HepG2 (cell line): ENCODE measurements around the gene ETV3L. TPM values are rescaled to one million over a fixed set of nuclear protein-coding genes. Genes with fewer than 3 reads are reported as not detected.

Experiments used
- ATAC-seq: fragments of 200-7000 bp; cut with Tn5 transposase; 3 replicates; pipeline ENCODE4 v1.9.1; 2020; ENCODE audit warnings: mild to moderate bottlenecking, moderate library complexity
- BruUV-seq: library from RNA; stranded (reverse); fragments of 400-500 nt; replicated peaks from 2 replicates; lab custom pipeline; 2021; lab: Mats Ljungman, UMichigan
- CTCF ChIA-PET: fragments of 300-600 bp; formaldehyde crosslinking; extraction: SDS; loops from one replicate; lab custom pipeline; 2021; ENCODE audit warnings: low total read pairs, inconsistent platforms, low intra/inter-chr PET ratio; lab: Yijun Ruan, JAX
- POLR2A ChIA-PET: fragments of 350-600 bp; sonication (Branson Sonifier 250); formaldehyde crosslinking; loops from one replicate; lab custom pipeline; 2020; ENCODE audit warnings: antibody characterized with exemption, inconsistent platforms; lab: Yijun Ruan, JAX
- DNase-seq: peaks from one replicate; pipeline ENCODE4 v3.0.0-alpha.2; 2015; ENCODE audit warnings: low spot score
- FAIRE-seq: peaks from 3 replicates; lab custom pipeline; 2011; peaks lifted over from hg19 to GRCh38; lab: Jason Lieb, UNC
- H2AFZ ChIP-seq: one replicate; pipeline ENCODE4 v1.6.1; 2011; ENCODE audit warnings: low read length, inconsistent platforms
- H3K27ac ChIP-seq: fragments of 300-600 bp; 3 replicates; pipeline ENCODE4 v1.8.0; 2011; ENCODE audit warnings: mixed run types, mild to moderate bottlenecking, mixed read lengths, low read length, inconsistent platforms; ENCODE audit not compliant: insufficient read depth; ENCODE audit errors: extremely low read length
- H3K27me3 ChIP-seq, 2 experiments: fragments of 200-600 bp in 1 of 2; 2 replicates in 1 of 2; 3 replicates in 1 of 2; pipeline versions ENCODE4 v1.6.0 to v1.8.0; 2011; ENCODE audit warnings: low read length in 2 of 2, mild to moderate bottlenecking in 2 of 2, moderate library complexity in 2 of 2, inconsistent platforms in 1 of 2; ENCODE audit not compliant: insufficient read depth in 2 of 2, control insufficient read depth in 1 of 2
- H3K36me3 ChIP-seq, 2 experiments: fragments of 200-600 bp in 1 of 2; replicated peaks in 1 of 2; 2 replicates in 1 of 2; 3 replicates in 1 of 2; pipeline versions ENCODE4 v1.5.1 to v1.8.0; 2011; ENCODE audit warnings: low read length in 2 of 2, inconsistent platforms in 1 of 2; ENCODE audit not compliant: insufficient read depth in 2 of 2, control insufficient read depth in 1 of 2
- H3K4me1 ChIP-seq: 2 replicates; pipeline ENCODE4 v1.5.1; 2012; ENCODE audit warnings: low read length, inconsistent platforms; ENCODE audit not compliant: insufficient read depth
- H3K4me2 ChIP-seq: 2 replicates; pipeline ENCODE4 v1.6.0; 2011; ENCODE audit warnings: low read depth, low read length, inconsistent platforms
- H3K4me3 ChIP-seq, 3 experiments: fragments of 200-600 bp in 1 of 3; sonication (generic), shearing (Covaris generic) in 1 of 3; replicated peaks in 1 of 3; 2 replicates each; pipeline ENCODE4 v1.5.1; 2011 to 2016; ENCODE audit warnings: low read length in 3 of 3, inconsistent platforms in 2 of 3, low read depth in 2 of 3, mild to moderate bottlenecking in 2 of 3, control low read depth in 1 of 3, mixed read lengths in 1 of 3; ENCODE audit not compliant: insufficient read depth in 1 of 3
- H3K79me2 ChIP-seq: one replicate; pipeline ENCODE4 v1.6.1; 2011; ENCODE audit warnings: low read length, inconsistent platforms; ENCODE audit not compliant: insufficient read depth
- H3K9ac ChIP-seq: 2 replicates; pipeline ENCODE4 v1.6.0; 2011; ENCODE audit warnings: mild to moderate bottlenecking, low read depth, low read length, inconsistent platforms; ENCODE audit not compliant: insufficient read depth
- H3K9me3 ChIP-seq: 2 replicates; pipeline ENCODE4 v1.5.1; 2012; ENCODE audit warnings: mild to moderate bottlenecking, low read length
- H4K20me1 ChIP-seq: 2 replicates; pipeline ENCODE4 v1.6.0; 2011; ENCODE audit warnings: inconsistent platforms, mild to moderate bottlenecking, low read length, moderate library complexity; ENCODE audit not compliant: insufficient read depth
- ATAD3A ChIP-seq: sonication (generic); formaldehyde crosslinking; IDR thresholded peaks from 2 replicates; pipeline ENCODE4 v1.4.0; 2020; ENCODE audit warnings: missing genetic modification reagents
- CEBPB ChIP-seq: IDR thresholded peaks from 2 replicates; pipeline ENCODE4 v1.6.1; 2011; ENCODE audit warnings: low read depth, low read length, improper control_type of control experiment, borderline replicate concordance
- GABPB1 ChIP-seq: IDR thresholded peaks from 2 replicates; pipeline ENCODE4 v1.6.1; 2016; ENCODE audit warnings: mild to moderate bottlenecking, missing genetic modification reagents, moderate library complexity, missing compliant biosample characterization
- SNAPC5 ChIP-seq: sonication (generic); formaldehyde crosslinking; IDR thresholded peaks from 2 replicates; pipeline ENCODE4 v1.8.1; 2023; ENCODE audit warnings: mild to moderate bottlenecking, missing genetic modification reagents, borderline replicate concordance
- ZKSCAN1 ChIP-seq: fragments of 150-350 bp; IDR thresholded peaks from 2 replicates; pipeline ENCODE4 v1.6.1; 2014; ENCODE audit warnings: low read length
- ZSCAN25 ChIP-seq: sonication (generic); formaldehyde crosslinking; IDR thresholded peaks from 2 replicates; pipeline ENCODE4 v1.8.0; 2022; ENCODE audit warnings: mild to moderate bottlenecking, missing genetic modification reagents
- ZZZ3 ChIP-seq: sonication (generic); formaldehyde crosslinking; IDR thresholded peaks from 2 replicates; pipeline ENCODE4 v1.4.0; 2020; ENCODE audit warnings: missing genetic modification reagents, mild to moderate bottlenecking, borderline replicate concordance
- WGBS: methylation state at CpG from one replicate; pipeline ENCODE4 v1.1.6; 2017; ENCODE audit warnings: low lambda C conversion rate; 5-methylcytosine and 5-hydroxymethylcytosine counted together
- in situ Hi-C: cut with HindIII; loops from 2 replicates; pipeline ENCODE4 v1.10.0; 2017; ENCODE audit warnings: low pct_unique_long_range_greater_than_20kb; ENCODE audit not compliant: extremely low pct_ligation_motif_present
- intact Hi-C: fragments of 100-400 bp; cut with micrococcal nuclease; formaldehyde crosslinking; loops from one replicate; pipeline ENCODE4 v1.10.0; 2022; ENCODE audit not compliant: unreplicated experiment
- polyA plus RNA-seq, 8 experiments: library from polyadenylated mRNA; depleted of rRNA in 3 of 8; stranded (reverse) in 7 of 8; unstranded in 1 of 8; fragments of >200 nt; fragmentation: Illumina TruSeq in 4 of 8; extraction: Trizol in 4 of 8; gene quantifications; 2 replicates each; pipeline versions ENCODE4 v1.2.1 to v1.2.3, GENCODE V29; 2011 to 2016; ENCODE audit warnings: low read depth in 4 of 8, missing spikeins in 1 of 8, mixed read lengths in 1 of 8; ENCODE audit not compliant: insufficient read depth in 1 of 8
- total RNA-seq, 5 experiments: library from RNA; depleted of rRNA; stranded (reverse); fragments of >200 nt; fragmentation: Illumina TruSeq; extraction: Trizol; gene quantifications; 2 replicates each; pipeline ENCODE4 v1.2.3, GENCODE V29; 2016; ENCODE audit warnings: low read depth in 1 of 5
- TF ChIP-seq, protein P1 (sequence below): sonication (generic); formaldehyde crosslinking; IDR thresholded peaks from 2 replicates; pipeline ENCODE4 v1.4.0; 2020; ENCODE audit warnings: missing genetic modification reagents, mild to moderate bottlenecking, borderline replicate concordance

Gene ETV3L
- total and polyA plus RNA-seq, 2 of the 13 experiments (the other 11 are each of a cell fraction or from before 2014, with no cell fraction given), result not detected

- no peaks in the 10 kb centered on the region for H4K20me1 ChIP-seq
- H3K27me3 ChIP-seq, result peaks cover 0 to 4% of the 10 kb centered on the region in 2 experiments; a peak in 1 of 5 replicates
- ChIA-PET CTCF (no interaction called here), POLR2A (no interaction called here)
- intact Hi-C loops (no loop called here), in situ Hi-C loops (no loop called here)
- TF ChIP-seq, protein P1, sequence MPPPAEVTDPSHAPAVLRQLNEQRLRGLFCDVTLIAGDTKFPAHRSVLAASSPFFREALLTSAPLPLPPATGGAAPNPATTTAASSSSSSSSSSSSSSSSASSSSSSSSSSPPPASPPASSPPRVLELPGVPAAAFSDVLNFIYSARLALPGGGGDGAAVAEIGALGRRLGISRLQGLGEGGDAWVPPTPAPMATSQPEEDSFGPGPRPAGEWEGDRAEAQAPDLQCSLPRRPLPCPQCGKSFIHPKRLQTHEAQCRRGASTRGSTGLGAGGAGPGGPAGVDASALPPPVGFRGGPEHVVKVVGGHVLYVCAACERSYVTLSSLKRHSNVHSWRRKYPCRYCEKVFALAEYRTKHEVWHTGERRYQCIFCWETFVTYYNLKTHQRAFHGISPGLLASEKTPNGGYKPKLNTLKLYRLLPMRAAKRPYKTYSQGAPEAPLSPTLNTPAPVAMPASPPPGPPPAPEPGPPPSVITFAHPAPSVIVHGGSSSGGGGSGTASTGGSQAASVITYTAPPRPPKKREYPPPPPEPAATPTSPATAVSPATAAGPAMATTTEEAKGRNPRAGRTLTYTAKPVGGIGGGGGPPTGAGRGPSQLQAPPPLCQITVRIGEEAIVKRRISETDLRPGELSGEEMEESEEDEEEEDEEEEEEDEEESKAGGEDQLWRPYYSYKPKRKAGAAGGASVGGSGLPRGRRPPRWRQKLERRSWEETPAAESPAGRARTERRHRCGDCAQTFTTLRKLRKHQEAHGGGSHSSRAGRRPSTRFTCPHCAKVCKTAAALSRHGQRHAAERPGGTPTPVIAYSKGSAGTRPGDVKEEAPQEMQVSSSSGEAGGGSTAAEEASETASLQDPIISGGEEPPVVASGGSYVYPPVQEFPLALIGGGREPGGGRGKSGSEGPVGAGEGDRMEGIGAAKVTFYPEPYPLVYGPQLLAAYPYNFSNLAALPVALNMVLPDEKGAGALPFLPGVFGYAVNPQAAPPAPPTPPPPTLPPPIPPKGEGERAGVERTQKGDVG, result no peak
- TF ChIP-seq ZKSCAN1, result peak; percentile 69; the same call in 1 of the 2 replicates
- peak; percentile 7; the same call in 1 of the 2 replicates for TF ChIP-seq CEBPB
- no peak for TF ChIP-seq SNAPC5 (CRISPR knock-in tag)
- TF ChIP-seq ZZZ3, result no peak
- no peak for TF ChIP-seq ZSCAN25 (CRISPR knock-in tag)
- TF ChIP-seq GABPB1 (CRISPR knock-in tag), result no peak
- no peak for TF ChIP-seq ATAD3A (CRISPR knock-in tag)
- DNase-seq (no peak), ATAC-seq (peak; percentile 63), FAIRE-seq (no peak)
- H3K4me3 ChIP-seq, result no peak overlapping the region
- peaks cover 7% of the 10 kb centered on the region; the same call in 1 of the 2 replicates for H3K4me1 ChIP-seq
- no peak overlapping the region for H3K9ac ChIP-seq
- no TSS peak for BruUV-seq
- H3K27ac ChIP-seq, result no peak overlapping the region
- no peak overlapping the region for H2AFZ ChIP-seq
- H3K9me3 ChIP-seq, result no peaks in the 10 kb centered on the region
- no peaks in the 10 kb centered on the region for H3K36me3 ChIP-seq
- no peak overlapping the region for H3K4me2 ChIP-seq
- 0% methylated on average over 3 of the region's 3 CpGs for WGBS
- no peaks in the 10 kb centered on the region for H3K79me2 ChIP-seq
Measured at GRCh38 chr1:157146244-157146643, 46.6 kb upstream of the ETV3L start.
